ENCODE measurements around the gene ITPKC. TPM values are rescaled to one million over a fixed set of nuclear protein-coding genes. Genes with fewer than 3 reads are reported as not detected.

Gene ITPKC
- total and polyA plus RNA-seq, 9 of the 15 experiments (the other 6 are each of a cell fraction or from before 2014, with no cell fraction given): 0.08 to 9.3 (median 5.8) TPM

GRCh38 chr19:40705362-40705651 lies 11.6 kb upstream of the ITPKC start:
- POLR2A ChIA-PET: no interaction called here
- H2AFZ ChIP-seq (ENCODE audit: low read depth, low read length): no peak overlapping the region
- DNase-seq (ENCODE audit: extremely low read depth in 1 of 4, low spot score in 3 of 4) (no peak), ATAC-seq (no peak), FAIRE-seq (no peak)
- peaks cover 12 to 23% of the 10 kb centered on the region in 2 experiments; a peak in 4 of 5 replicates for H3K4me1 ChIP-seq (replicated peaks in 1 of 2; ENCODE audit: control insufficient read depth in 2 of 2, insufficient read depth in 2 of 2, low read length in 2 of 2)
- no TSS peak for BruUV-seq (replicated peaks)
- H4K20me1 ChIP-seq (replicated peaks; ENCODE audit: control insufficient read depth, insufficient read depth, low read length): no peaks in the 10 kb centered on the region
- peaks cover 55% of the 10 kb centered on the region for H3K36me3 ChIP-seq (ENCODE audit: control insufficient read depth, insufficient read depth, low read length)
- no peaks in the 10 kb centered on the region for H3K9me1 ChIP-seq (ENCODE audit: control insufficient read depth, insufficient read depth, low read length)
- no peak overlapping the region for H3K4me2 ChIP-seq (ENCODE audit: insufficient read depth, low read length)
- H3K4me3 ChIP-seq: no peak overlapping the region
- intact Hi-C loops (cut with micrococcal nuclease) (no loop called here), in situ Hi-C loops (cut with MboI) (no loop called here)
- H3K27me3 ChIP-seq (ENCODE audit: control insufficient read depth in 2 of 2, insufficient read depth in 2 of 2, low read length in 2 of 2): no peaks in the 10 kb centered on the region
- peak overlapping the region in 1 of 2 experiments; percentile 2; a peak in 1 of 4 replicates for H3K9ac ChIP-seq (ENCODE audit: insufficient read depth in 1 of 2, low read depth in 2 of 2, low read length in 2 of 2)
- WGBS (ENCODE audit: insufficient coverage, low coverage, missing lambda C conversion rate): 93% methylated on average over 9 of the region's 9 CpGs
- CTCF ChIA-PET (ENCODE audit: low intra/inter-chr PET ratio): no interaction called here
- no peak overlapping the region for H3K27ac ChIP-seq (ENCODE audit: extremely low read depth, low read depth, low read length)
- H3K9me3 ChIP-seq (replicated peaks; ENCODE audit: control insufficient read depth, insufficient read depth, low read depth, low read length): no peaks in the 10 kb centered on the region
- no peaks in the 10 kb centered on the region for H3K79me2 ChIP-seq (ENCODE audit: control insufficient read depth, insufficient read depth, low read length)
- TF ChIP-seq PPARD (CRISPR knock-in tag; IDR thresholded peaks at IDR 0.05): no peak
- no peak for TF ChIP-seq BCL6 (CRISPR knock-in tag; IDR thresholded peaks at IDR 0.05)
- TF ChIP-seq SMARCB1 (IDR thresholded peaks at IDR 0.05; ENCODE audit: insufficient read length, low read depth): no peak
- TF ChIP-seq MBD2 (IDR thresholded peaks at IDR 0.05; ENCODE audit: borderline replicate concordance, low read depth): no peak
- no peak for TF ChIP-seq ZBTB40 (IDR thresholded peaks at IDR 0.05)
- TF ChIP-seq ZBTB40 (CRISPR knock-in tag; IDR thresholded peaks at IDR 0.05): no peak
- TF ChIP-seq E4F1 (CRISPR knock-in tag; IDR thresholded peaks at IDR 0.05; ENCODE audit: borderline replicate concordance): no peak
- no peak for TF ChIP-seq CC2D1A (IDR thresholded peaks at IDR 0.05)
- TF ChIP-seq CBFB (CRISPR knock-in tag; IDR thresholded peaks at IDR 0.05): no peak
- no peak for TF ChIP-seq CREB1 (IDR thresholded peaks at IDR 0.05)
- no peak for TF ChIP-seq CREB1 (CRISPR knock-in tag; IDR thresholded peaks at IDR 0.05)
- TF ChIP-seq BRF2 (IDR thresholded peaks at IDR 0.05; ENCODE audit: borderline replicate concordance, insufficient read depth, insufficient read length): no peak
